ENCODE data around the gene TSR1.
"Not testable (repeated sequence)": the region's sequence is repeated elsewhere in the genome, so short reads cannot be mapped to it uniquely, and the experiment has no call there.

The TSR1 gene

GRCh38 chr17:2335726-2336214, 487 bp downstream of the TSR1 start:
- DNase-seq, result no peak

- DNase-seq, result no peak
These were observed 5.0 kb downstream of the TSR1 start for GRCh38 chr17:2331303-2331702.

GRCh38 chr17:2323629-2324314, 12.5 kb downstream of the TSR1 start:
- DNase-seq, result no peak

- DNase-seq, result no peak
These were observed 14.9 kb downstream of the TSR1 start for GRCh38 chr17:2321399-2321798.

GRCh38 chr17:2319051-2319450, 17.2 kb downstream of the TSR1 start:
- no peak for DNase-seq

- DNase-seq, result no peak
These were observed 18.5 kb downstream of the TSR1 start for GRCh38 chr17:2317796-2318195.

GRCh38 chr17:2316916-2317205, 19.4 kb downstream of the TSR1 start:
- DNase-seq, result not testable (repeated sequence)

GRCh38 chr17:2312736-2313135, 23.5 kb downstream of the TSR1 start:
- DNase-seq, result no peak

- no peak for DNase-seq
These were observed 26.7 kb downstream of the TSR1 start for GRCh38 chr17:2309338-2310154.

GRCh38 chr17:2304931-2305330, 31.3 kb downstream of the TSR1 start:
- DNase-seq, result no peak

- DNase-seq, result peak; percentile 72
These were observed 32.8 kb downstream of the TSR1 start, which contains the start of the genes SMG6 and SRR for GRCh38 chr17:2303204-2304188. SMG6 (minus strand) TSS chr17:2303785; CDS start chr17:2303720, 65 bp downstream. SRR (plus strand) TSS chr17:2303950; CDS start chr17:2315561, 11,611 bp downstream.

- no peak for DNase-seq
These were observed 33.5 kb downstream of the TSR1 start for GRCh38 chr17:2302778-2303203.

- DNase-seq, result no peak
These were observed 36.5 kb downstream of the TSR1 start for GRCh38 chr17:2299756-2300155.

GRCh38 chr17:2299136-2299535, 37.1 kb downstream of the TSR1 start:
- no peak for DNase-seq

GRCh38 chr17:2297023-2297422, 39.2 kb downstream of the TSR1 start:
- no peak for DNase-seq

- no peak for DNase-seq
These were observed 40.7 kb downstream of the TSR1 start for GRCh38 chr17:2295575-2295974.

GRCh38 chr17:2292100-2292499, 44.2 kb downstream of the TSR1 start:
- DNase-seq, result no peak

GRCh38 chr17:2289878-2290478, 46.3 kb downstream of the TSR1 start:
- no peak for DNase-seq

GRCh38 chr17:2283302-2283701, 53.0 kb downstream of the TSR1 start:
- DNase-seq, result no peak

GRCh38 chr17:2282297-2282873, 53.9 kb downstream of the TSR1 start:
- peak; percentile 35 for DNase-seq

GRCh38 chr17:2279707-2280106, 56.5 kb downstream of the TSR1 start:
- no peak for DNase-seq

Measured in NCI-H1105 treated with DMSO at 0.1 percent for 48 hours (cell line).